NB4 (cell line): ENCODE results near the gene TM4SF1.

Experiments used
- DNase-seq: peaks from one replicate; pipeline ENCODE4 v3.0.0; 2010; ENCODE audit warnings: low read depth
- H3K4me3 ChIP-seq: one replicate; pipeline ENCODE4 v1.5.1; 2011; ENCODE audit warnings: mild to moderate bottlenecking, low read depth, low read length, moderate library complexity
- CTCF ChIP-seq: IDR thresholded peaks from one replicate; pipeline ENCODE4 v1.5.1; 2012; ENCODE audit warnings: low read depth, low read length
- MAX ChIP-seq: IDR thresholded peaks from 2 replicates; pipeline ENCODE4 v1.6.1; 2011; ENCODE audit warnings: low read depth, low read length
- MYC ChIP-seq: IDR thresholded peaks from 2 replicates; pipeline ENCODE4 v1.6.1; 2011; ENCODE audit warnings: low read depth, low read length
- POLR2A ChIP-seq: IDR thresholded peaks from 2 replicates; pipeline ENCODE4 v1.6.1; 2011; ENCODE audit warnings: mild to moderate bottlenecking; ENCODE audit not compliant: insufficient read length; ENCODE audit errors: extremely low read depth

Gene TM4SF1

GRCh38 chr3:149417174-149417573, 39.7 kb upstream of the TM4SF1 start:
- no peak overlapping the region for H3K4me3 ChIP-seq
- no peak for TF ChIP-seq MAX
- TF ChIP-seq POLR2A: no peak
- no peak for TF ChIP-seq MYC
- no peak for TF ChIP-seq CTCF
- no peak for DNase-seq

- TF ChIP-seq POLR2A (no peak), MYC (no peak), MAX (no peak), CTCF (no peak)
- no peak for DNase-seq
- no peak overlapping the region for H3K4me3 ChIP-seq
These were observed 38.0 kb upstream of the TM4SF1 start for GRCh38 chr3:149415484-149415883.

- DNase-seq: no peak
- no peak for TF ChIP-seq CTCF
- no peak for TF ChIP-seq POLR2A
- TF ChIP-seq MAX: no peak
- no peak for TF ChIP-seq MYC
- no peak overlapping the region for H3K4me3 ChIP-seq
These were observed 37.2 kb upstream of the TM4SF1 start for GRCh38 chr3:149414557-149415231.

GRCh38 chr3:149411583-149411982, 34.1 kb upstream of the TM4SF1 start:
- no peak for TF ChIP-seq MYC
- no peak for TF ChIP-seq CTCF
- TF ChIP-seq MAX: no peak
- no peak for TF ChIP-seq POLR2A
- no peak for DNase-seq
- no peak overlapping the region for H3K4me3 ChIP-seq

- TF ChIP-seq POLR2A: no peak
- no peak for TF ChIP-seq MAX
- no peak for TF ChIP-seq CTCF
- no peak for TF ChIP-seq MYC
- no peak for DNase-seq
- no peak overlapping the region for H3K4me3 ChIP-seq
These were observed 31.9 kb upstream of the TM4SF1 start for GRCh38 chr3:149409351-149409750.

- TF ChIP-seq CTCF: no peak
- TF ChIP-seq MAX: no peak
- no peak for TF ChIP-seq MYC
- TF ChIP-seq POLR2A: no peak
- H3K4me3 ChIP-seq: no peak overlapping the region
- no peak for DNase-seq
These were observed 30.4 kb upstream of the TM4SF1 start for GRCh38 chr3:149407898-149408297.
